ENCODE results near the gene TTLL5.

The TTLL5 gene

DNA sequence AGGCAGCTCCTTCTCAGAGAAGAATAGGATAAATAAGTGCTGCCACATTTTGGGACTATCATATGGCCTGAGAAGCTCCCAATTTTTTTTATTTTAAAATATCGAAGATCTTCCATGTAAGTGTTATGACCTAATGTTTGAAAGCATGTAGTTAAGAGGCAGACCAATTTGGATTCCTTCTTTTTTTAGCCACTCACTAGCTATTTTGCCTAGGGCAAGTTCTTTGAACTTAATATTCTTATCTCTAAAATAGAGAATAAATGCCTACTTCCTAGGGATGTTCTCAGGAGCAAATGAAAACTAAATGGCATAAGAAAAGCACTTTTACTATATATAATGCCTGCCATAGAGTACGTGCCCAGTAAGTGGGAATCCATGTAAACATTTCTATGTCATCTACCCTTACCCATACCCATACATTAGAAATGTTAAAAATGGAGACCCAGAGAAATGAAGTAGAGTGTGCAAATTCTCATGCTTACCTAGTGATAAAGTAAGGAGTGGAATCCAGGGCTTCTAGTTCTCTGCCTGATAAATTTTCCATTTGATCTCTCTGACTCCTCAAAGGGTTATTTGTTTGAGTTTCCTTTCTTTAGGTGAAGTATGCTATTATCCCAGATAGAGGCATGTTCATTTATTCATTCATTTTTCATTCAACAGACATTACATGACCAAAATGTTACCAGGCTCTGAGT, 172.4 kb downstream of the TTLL5 start:
- no peak for TF ChIP-seq NFIC (IDR thresholded peaks at IDR 0.05)
- TF ChIP-seq, protein P1, sequence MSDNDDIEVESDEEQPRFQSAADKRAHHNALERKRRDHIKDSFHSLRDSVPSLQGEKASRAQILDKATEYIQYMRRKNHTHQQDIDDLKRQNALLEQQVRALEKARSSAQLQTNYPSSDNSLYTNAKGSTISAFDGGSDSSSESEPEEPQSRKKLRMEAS (IDR thresholded peaks at IDR 0.05): no peak
- TF ChIP-seq CREB1 (IDR thresholded peaks at IDR 0.05; ENCODE audit: low read depth): no peak
- TF ChIP-seq EGR1 (IDR thresholded peaks at IDR 0.05): no peak
- no peak for TF ChIP-seq EP300 (IDR thresholded peaks at IDR 0.05; ENCODE audit: borderline replicate concordance)
- no peak for TF ChIP-seq CEBPB (IDR thresholded peaks at IDR 0.05)
- TF ChIP-seq TCF12 (IDR thresholded peaks at IDR 0.05; ENCODE audit: low read depth): no peak
- TF ChIP-seq TEAD4 (IDR thresholded peaks at IDR 0.05): no peak
- TF ChIP-seq TAF1 (IDR thresholded peaks at IDR 0.05; ENCODE audit: low read depth): no peak
- TF ChIP-seq RAD21 (IDR thresholded peaks at IDR 0.05; ENCODE audit: low read depth): no peak
- TF ChIP-seq ZBTB7A (IDR thresholded peaks at IDR 0.05; ENCODE audit: low read depth): no peak
- TF ChIP-seq FOXM1 (IDR thresholded peaks at IDR 0.05; ENCODE audit: borderline replicate concordance, low read depth): no peak
- TF ChIP-seq, protein P2, sequence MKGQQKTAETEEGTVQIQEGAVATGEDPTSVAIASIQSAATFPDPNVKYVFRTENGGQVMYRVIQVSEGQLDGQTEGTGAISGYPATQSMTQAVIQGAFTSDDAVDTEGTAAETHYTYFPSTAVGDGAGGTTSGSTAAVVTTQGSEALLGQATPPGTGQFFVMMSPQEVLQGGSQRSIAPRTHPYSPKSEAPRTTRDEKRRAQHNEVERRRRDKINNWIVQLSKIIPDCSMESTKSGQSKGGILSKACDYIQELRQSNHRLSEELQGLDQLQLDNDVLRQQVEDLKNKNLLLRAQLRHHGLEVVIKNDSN (IDR thresholded peaks at IDR 0.05): no peak
- TF ChIP-seq, protein P3, sequence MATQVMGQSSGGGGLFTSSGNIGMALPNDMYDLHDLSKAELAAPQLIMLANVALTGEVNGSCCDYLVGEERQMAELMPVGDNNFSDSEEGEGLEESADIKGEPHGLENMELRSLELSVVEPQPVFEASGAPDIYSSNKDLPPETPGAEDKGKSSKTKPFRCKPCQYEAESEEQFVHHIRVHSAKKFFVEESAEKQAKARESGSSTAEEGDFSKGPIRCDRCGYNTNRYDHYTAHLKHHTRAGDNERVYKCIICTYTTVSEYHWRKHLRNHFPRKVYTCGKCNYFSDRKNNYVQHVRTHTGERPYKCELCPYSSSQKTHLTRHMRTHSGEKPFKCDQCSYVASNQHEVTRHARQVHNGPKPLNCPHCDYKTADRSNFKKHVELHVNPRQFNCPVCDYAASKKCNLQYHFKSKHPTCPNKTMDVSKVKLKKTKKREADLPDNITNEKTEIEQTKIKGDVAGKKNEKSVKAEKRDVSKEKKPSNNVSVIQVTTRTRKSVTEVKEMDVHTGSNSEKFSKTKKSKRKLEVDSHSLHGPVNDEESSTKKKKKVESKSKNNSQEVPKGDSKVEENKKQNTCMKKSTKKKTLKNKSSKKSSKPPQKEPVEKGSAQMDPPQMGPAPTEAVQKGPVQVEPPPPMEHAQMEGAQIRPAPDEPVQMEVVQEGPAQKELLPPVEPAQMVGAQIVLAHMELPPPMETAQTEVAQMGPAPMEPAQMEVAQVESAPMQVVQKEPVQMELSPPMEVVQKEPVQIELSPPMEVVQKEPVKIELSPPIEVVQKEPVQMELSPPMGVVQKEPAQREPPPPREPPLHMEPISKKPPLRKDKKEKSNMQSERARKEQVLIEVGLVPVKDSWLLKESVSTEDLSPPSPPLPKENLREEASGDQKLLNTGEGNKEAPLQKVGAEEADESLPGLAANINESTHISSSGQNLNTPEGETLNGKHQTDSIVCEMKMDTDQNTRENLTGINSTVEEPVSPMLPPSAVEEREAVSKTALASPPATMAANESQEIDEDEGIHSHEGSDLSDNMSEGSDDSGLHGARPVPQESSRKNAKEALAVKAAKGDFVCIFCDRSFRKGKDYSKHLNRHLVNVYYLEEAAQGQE (IDR thresholded peaks at IDR 0.05; ENCODE audit: low read depth): no peak
- TF ChIP-seq YY1 (IDR thresholded peaks at IDR 0.05; ENCODE audit: low read depth): no peak

DNA sequence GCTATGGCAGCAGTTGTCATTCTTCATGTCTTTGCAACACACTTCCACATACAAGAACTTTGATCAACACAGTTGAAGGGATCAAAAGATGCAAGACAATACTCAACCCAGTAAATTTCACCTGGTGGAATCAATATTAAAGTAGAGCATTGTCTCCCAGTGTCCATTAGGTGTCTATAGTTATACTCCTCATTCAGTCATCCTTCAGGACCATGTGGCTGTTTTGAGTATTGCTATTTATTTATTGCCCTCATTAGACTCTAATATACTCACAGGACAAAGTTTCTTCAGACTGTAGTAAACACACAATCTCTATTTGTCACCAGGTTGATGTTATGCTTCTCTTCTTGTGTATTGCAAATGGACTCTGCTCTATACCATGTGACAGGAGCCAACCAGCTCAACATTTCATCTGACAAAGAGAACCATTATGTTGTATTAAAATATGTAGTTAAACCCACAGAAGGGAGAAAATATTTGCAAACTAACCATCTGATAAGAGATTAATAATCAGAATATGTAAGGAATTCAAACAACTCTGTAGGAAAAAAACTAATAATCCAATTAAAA, 174.2 kb downstream of the TTLL5 start:
- no peak for TF ChIP-seq TEAD4 (IDR thresholded peaks at IDR 0.05)
- TF ChIP-seq, protein P2 (IDR thresholded peaks at IDR 0.05): no peak
- TF ChIP-seq TAF1 (IDR thresholded peaks at IDR 0.05; ENCODE audit: low read depth): no peak
- TF ChIP-seq RAD21 (IDR thresholded peaks at IDR 0.05; ENCODE audit: low read depth): no peak
- TF ChIP-seq CEBPB (IDR thresholded peaks at IDR 0.05): no peak
- TF ChIP-seq, protein P1 (IDR thresholded peaks at IDR 0.05): no peak
- no peak for TF ChIP-seq ZBTB7A (IDR thresholded peaks at IDR 0.05; ENCODE audit: low read depth)
- TF ChIP-seq CREB1 (IDR thresholded peaks at IDR 0.05; ENCODE audit: low read depth): no peak

DNA sequence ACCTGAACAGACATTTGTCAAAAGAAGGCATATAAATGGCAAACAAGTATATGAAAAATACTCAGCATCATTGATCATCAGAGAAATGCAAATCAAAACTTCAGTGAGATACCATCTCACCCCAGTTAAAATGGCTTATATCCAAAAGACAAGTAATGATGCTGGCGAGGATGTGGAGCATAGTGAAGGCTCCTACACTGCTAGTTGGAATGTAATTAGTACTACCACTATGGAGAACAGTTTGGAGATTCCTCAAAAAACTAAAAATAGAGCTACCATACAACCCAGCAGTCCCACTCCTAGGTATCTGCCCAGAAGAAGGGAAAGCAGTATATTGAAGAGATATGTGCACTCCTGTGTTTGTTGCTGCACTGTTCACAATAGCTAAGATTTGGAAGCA, 174.7 kb downstream of the TTLL5 start:
- no peak for TF ChIP-seq RAD21 (IDR thresholded peaks at IDR 0.05; ENCODE audit: low read depth)
- no peak for TF ChIP-seq FOXM1 (IDR thresholded peaks at IDR 0.05; ENCODE audit: borderline replicate concordance, low read depth)
- no peak for TF ChIP-seq YY1 (IDR thresholded peaks at IDR 0.05; ENCODE audit: low read depth)
- no peak for TF ChIP-seq TEAD4 (IDR thresholded peaks at IDR 0.05)
- no peak for TF ChIP-seq ZBTB7A (IDR thresholded peaks at IDR 0.05; ENCODE audit: low read depth)
- TF ChIP-seq TAF1 (IDR thresholded peaks at IDR 0.05; ENCODE audit: low read depth): no peak
- TF ChIP-seq CREB1 (IDR thresholded peaks at IDR 0.05; ENCODE audit: low read depth): no peak
- no peak for TF ChIP-seq TCF12 (IDR thresholded peaks at IDR 0.05; ENCODE audit: low read depth)
- no peak for TF ChIP-seq EP300 (IDR thresholded peaks at IDR 0.05; ENCODE audit: borderline replicate concordance)
- TF ChIP-seq NFIC (IDR thresholded peaks at IDR 0.05): no peak
- TF ChIP-seq, protein P1 (IDR thresholded peaks at IDR 0.05): no peak
- TF ChIP-seq, protein P2 (IDR thresholded peaks at IDR 0.05): no peak
- TF ChIP-seq CEBPB (IDR thresholded peaks at IDR 0.05): no peak
- TF ChIP-seq, protein P3 (IDR thresholded peaks at IDR 0.05; ENCODE audit: low read depth): no peak
- TF ChIP-seq EGR1 (IDR thresholded peaks at IDR 0.05): no peak

DNA sequence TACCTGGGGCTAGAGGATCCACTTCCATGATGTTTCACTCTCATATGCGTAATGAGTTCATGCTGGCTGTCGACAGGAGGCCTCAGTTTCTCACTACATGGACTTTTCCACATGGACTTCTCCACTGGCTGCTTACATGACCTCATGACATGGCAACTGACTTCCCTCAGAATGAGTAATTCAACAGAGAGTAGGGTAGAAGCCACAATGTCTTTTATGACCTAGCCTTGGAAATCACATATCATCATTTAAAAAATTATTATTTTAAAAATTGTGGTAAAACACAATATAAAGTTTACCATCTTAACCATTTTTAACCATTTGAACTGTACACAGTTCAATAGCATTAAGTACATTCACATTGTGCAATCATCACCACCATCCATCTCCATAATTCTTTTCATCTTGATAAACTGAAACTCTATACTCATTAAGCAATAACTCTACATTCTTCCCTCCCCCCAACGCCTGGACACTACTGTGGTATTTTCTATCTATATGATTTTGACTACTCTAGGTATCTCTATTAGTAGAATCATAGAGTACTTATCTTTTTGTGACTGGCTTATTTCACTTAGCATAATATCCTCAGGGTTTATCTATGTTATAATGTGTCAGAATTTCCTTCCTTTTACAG, 176.2 kb downstream of the TTLL5 start:
- no peak for TF ChIP-seq EGR1 (IDR thresholded peaks at IDR 0.05)

DNA sequence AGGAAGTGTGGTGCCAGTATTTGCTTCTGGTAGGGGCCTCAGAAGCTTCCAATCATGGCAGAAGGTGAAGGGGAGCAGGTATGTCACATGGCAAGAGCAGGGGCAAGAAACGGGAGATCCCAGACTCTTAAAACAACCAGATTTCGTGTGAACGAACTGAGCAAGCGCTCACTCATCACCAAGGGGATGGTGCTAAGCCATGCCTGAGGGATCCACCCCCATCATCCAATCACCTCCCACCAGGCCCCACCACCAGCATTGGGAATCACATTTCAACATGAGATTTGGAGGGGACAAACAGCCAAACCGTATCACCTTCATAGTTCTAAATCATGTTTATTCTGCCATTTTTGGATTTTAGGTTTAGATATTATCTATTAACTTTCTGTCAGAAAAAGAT, 179.9 kb downstream of the TTLL5 start:
- TF ChIP-seq, protein P2 (IDR thresholded peaks at IDR 0.05): no peak
- TF ChIP-seq TAF1 (IDR thresholded peaks at IDR 0.05; ENCODE audit: low read depth): no peak
- TF ChIP-seq NFIC (IDR thresholded peaks at IDR 0.05): no peak
- no peak for TF ChIP-seq YY1 (IDR thresholded peaks at IDR 0.05; ENCODE audit: low read depth)
- no peak for TF ChIP-seq EP300 (IDR thresholded peaks at IDR 0.05; ENCODE audit: borderline replicate concordance)
- no peak for TF ChIP-seq EGR1 (IDR thresholded peaks at IDR 0.05)
- TF ChIP-seq, protein P3 (IDR thresholded peaks at IDR 0.05; ENCODE audit: low read depth): no peak
- no peak for TF ChIP-seq CEBPB (IDR thresholded peaks at IDR 0.05)
- no peak for TF ChIP-seq RAD21 (IDR thresholded peaks at IDR 0.05; ENCODE audit: low read depth)
- no peak for TF ChIP-seq TEAD4 (IDR thresholded peaks at IDR 0.05)
- no peak for TF ChIP-seq ZBTB7A (IDR thresholded peaks at IDR 0.05; ENCODE audit: low read depth)
- no peak for TF ChIP-seq FOXM1 (IDR thresholded peaks at IDR 0.05; ENCODE audit: borderline replicate concordance, low read depth)
- TF ChIP-seq, protein P1 (IDR thresholded peaks at IDR 0.05): no peak
- TF ChIP-seq TCF12 (IDR thresholded peaks at IDR 0.05; ENCODE audit: low read depth): no peak
- no peak for TF ChIP-seq CREB1 (IDR thresholded peaks at IDR 0.05; ENCODE audit: low read depth)
